Endodermal cell (in vitro differentiated cells): Measurements from ENCODE around the gene CDC27. TPM values are rescaled to one million over a fixed set of nuclear protein-coding genes. Genes with fewer than 3 reads are reported as not detected.
"Not testable (repeated sequence)": the region's sequence is repeated elsewhere in the genome, so short reads cannot be mapped to it uniquely, and the experiment has no call there.

ENCODE experiments used
- DNase-seq: peaks from one replicate; pipeline ENCODE4 v3.0.0-alpha.2; 2017
- H3K27ac ChIP-seq: 2 replicates; pipeline ENCODE4 v1.5.1; 2013; ENCODE audit warnings: mild to moderate bottlenecking, low read depth, low read length, moderate library complexity
- H3K27me3 ChIP-seq: 2 replicates; pipeline ENCODE4 v1.6.1; 2013; ENCODE audit warnings: mild to moderate bottlenecking, low read length, moderate library complexity; ENCODE audit not compliant: insufficient read depth, control insufficient read depth, poor library complexity, severe bottlenecking
- H3K36me3 ChIP-seq: 2 replicates; pipeline ENCODE4 v1.7.0; 2013; ENCODE audit warnings: mild to moderate bottlenecking, low read length, moderate library complexity; ENCODE audit not compliant: control insufficient read depth, insufficient read depth
- H3K4me1 ChIP-seq: one replicate; pipeline ENCODE4 v1.7.0; 2013; ENCODE audit warnings: low read length; ENCODE audit not compliant: control insufficient read depth, insufficient read depth
- H3K4me3 ChIP-seq: 2 replicates; pipeline ENCODE4 v1.5.1; 2013; ENCODE audit warnings: mild to moderate bottlenecking, low read length, moderate library complexity
- H3K9ac ChIP-seq: 2 replicates; pipeline ENCODE4 v1.6.1; 2013; ENCODE audit warnings: mild to moderate bottlenecking, low read length, moderate library complexity; ENCODE audit not compliant: poor library complexity, severe bottlenecking; ENCODE audit errors: extremely low read depth
- H3K9me3 ChIP-seq: 2 replicates; pipeline ENCODE4 v1.6.1; 2013; ENCODE audit warnings: mild to moderate bottlenecking, low read length, moderate library complexity; ENCODE audit not compliant: control insufficient read depth
- H3K27ac Mint-ChIP-seq: 2 replicates; pipeline ENCODE4 v1.8.0; 2020; ENCODE audit warnings: mixed read lengths
- H3K27me3 Mint-ChIP-seq: 2 replicates; pipeline ENCODE4 v1.8.0; 2021; ENCODE audit warnings: mild to moderate bottlenecking, mixed read lengths; ENCODE audit not compliant: insufficient read depth
- H3K36me3 Mint-ChIP-seq: 2 replicates; pipeline ENCODE4 v1.8.0; 2020; ENCODE audit warnings: low read depth, mixed read lengths
- H3K4me1 Mint-ChIP-seq: 2 replicates; pipeline ENCODE4 v1.8.0; 2020; ENCODE audit warnings: mixed read lengths
- H3K4me3 Mint-ChIP-seq: 2 replicates; pipeline ENCODE4 v1.8.0; 2020; ENCODE audit warnings: mild to moderate bottlenecking, moderate library complexity, mixed read lengths
- H3K9me3 Mint-ChIP-seq: 2 replicates; pipeline ENCODE4 v1.8.0; 2020; ENCODE audit warnings: mild to moderate bottlenecking, mixed read lengths
- CTCF ChIP-seq: fragments of 200-600 bp; sonication (generic); conservative IDR thresholded peaks from 2 replicates; pipeline ENCODE4 v1.5.0; 2021; ENCODE audit warnings: antibody characterized with exemption, mild to moderate bottlenecking
- whole genome bisulfite sequencing, 2 experiments: methylation state at CpG; one replicate each; pipeline versions ENCODE4 v1.1.5 to v1.1.7; 2013; ENCODE audit warnings: missing lambda C conversion rate in 2 of 2, mixed read lengths in 1 of 2; ENCODE audit not compliant: insufficient coverage in 1 of 2, insufficient read length in 1 of 2; 5-methylcytosine and 5-hydroxymethylcytosine counted together
- total RNA-seq, 2 donors: library from RNA; stranded (reverse); fragmentation: NEBNext Ultra II Directional in 1 of 2; extraction: Animal tissue kit (Norgen Biotek cat#: 25700) in 1 of 2; gene quantifications; 2 replicates in 1 of 2; 3 replicates in 1 of 2; pipeline ENCODE4 v1.2.1, GENCODE V29; 2021

The CDC27 gene
- total RNA-seq, 2 donors from 2014 or later = 72.1 to 108 TPM

- H3K4me3 Mint-ChIP-seq = no peak overlapping the region
- no peaks in the 10 kb centered on the region for H3K9me3 Mint-ChIP-seq
These were observed 4.4 kb downstream of the CDC27 start for GRCh38 chr17:47184681-47185080.

GRCh38 chr17:47180988-47181387, 8.1 kb downstream of the CDC27 start:
- not testable (repeated sequence) for H3K4me1 ChIP-seq, DNase-seq, H3K27me3 Mint-ChIP-seq, H3K4me3 ChIP-seq, H3K9me3 ChIP-seq, H3K27ac Mint-ChIP-seq, H3K9me3 Mint-ChIP-seq, H3K9ac ChIP-seq, H3K4me3 Mint-ChIP-seq, H3K27me3 ChIP-seq, H3K27ac ChIP-seq
- peaks cover 51% of the 10 kb centered on the region for H3K36me3 ChIP-seq
- Mint-ChIP-seq H3K4me1 (peaks cover 18% of the 10 kb centered on the region), H3K36me3 (peaks cover 24% of the 10 kb centered on the region)
- WGBS, 2 experiments = 100% methylated on average over 4 of the region's 4 CpGs; no CpG with 5 or more reads in 1 of the 2 experiments

More at GRCh38 chr17:47184681-47185080, 4.4 kb downstream of the CDC27 start:
- H3K4me1 Mint-ChIP-seq = peaks cover 28% of the 10 kb centered on the region
- no peaks in the 10 kb centered on the region for H3K4me1 ChIP-seq
- no peaks in the 10 kb centered on the region for H3K27me3 ChIP-seq
- WGBS, 2 experiments = 93 to 96% methylated on average over 4 of the region's 6 CpGs
- peak overlapping the region; percentile 23 for H3K4me3 ChIP-seq
- peak overlapping the region; percentile 22 for H3K27ac Mint-ChIP-seq
- H3K9ac ChIP-seq = no peak overlapping the region
- H3K36me3 Mint-ChIP-seq = peaks cover 15% of the 10 kb centered on the region
- no peaks in the 10 kb centered on the region for H3K27me3 Mint-ChIP-seq
- no peak overlapping the region for H3K27ac ChIP-seq
- no peak for TF ChIP-seq CTCF
- peaks cover 19% of the 10 kb centered on the region for H3K36me3 ChIP-seq
- no peak for DNase-seq
- no peaks in the 10 kb centered on the region for H3K9me3 ChIP-seq

- Histone ChIP-seq H3K4me1 (no peaks in the 10 kb centered on the region), H3K9ac (no peak overlapping the region), H3K9me3 (no peaks in the 10 kb centered on the region), H3K27ac (no peak overlapping the region), H3K36me3 (peaks cover 58% of the 10 kb centered on the region), H3K27me3 (no peaks in the 10 kb centered on the region), H3K4me3 (no peak overlapping the region)
- Mint-ChIP-seq H3K27ac (peak overlapping the region; percentile 8), H3K27me3 (no peaks in the 10 kb centered on the region), H3K4me1 (peaks cover 16% of the 10 kb centered on the region), H3K36me3 (peaks cover 23% of the 10 kb centered on the region), H3K4me3 (no peak overlapping the region), H3K9me3 (no peaks in the 10 kb centered on the region)
- 86% methylated on average over 1 of the region's 1 CpG; no CpG with 5 or more reads in 1 of the 2 experiments for WGBS, 2 experiments
- no peak for TF ChIP-seq CTCF
- DNase-seq = no peak
These were observed 8.8 kb downstream of the CDC27 start for GRCh38 chr17:47180337-47180736.

- Histone ChIP-seq H3K27me3 (no peaks in the 10 kb centered on the region), H3K4me1 (no peaks in the 10 kb centered on the region), H3K9me3 (no peaks in the 10 kb centered on the region), H3K36me3 (peaks cover 67% of the 10 kb centered on the region), H3K27ac (no peak overlapping the region), H3K9ac (no peak overlapping the region), H3K4me3 (no peak overlapping the region)
- Mint-ChIP-seq H3K4me3 (no peak overlapping the region), H3K36me3 (peaks cover 30% of the 10 kb centered on the region), H3K9me3 (no peaks in the 10 kb centered on the region), H3K27me3 (no peaks in the 10 kb centered on the region), H3K27ac (no peak overlapping the region), H3K4me1 (peaks cover 16% of the 10 kb centered on the region)
- 93 to 100% methylated on average over 1 to 3 of the region's 3 CpGs for WGBS, 2 experiments
- no peak for DNase-seq
- TF ChIP-seq CTCF = no peak
These were observed 10.0 kb downstream of the CDC27 start for GRCh38 chr17:47179141-47179540.
